HG03095 (cell line): ENCODE measurements around the gene ANKS1B.
"Not testable (repeated sequence)": the region's sequence is repeated elsewhere in the genome, so short reads cannot be mapped to it uniquely, and the experiment has no call there.

Experiments used
- ATAC-seq: cut with Tn5 transposase; IDR thresholded peaks from one replicate; pipeline ENCODE4 v1.9.1; 2021; ENCODE audit warnings: moderate library complexity; ENCODE audit not compliant: unreplicated experiment

The ANKS1B gene

DNA sequence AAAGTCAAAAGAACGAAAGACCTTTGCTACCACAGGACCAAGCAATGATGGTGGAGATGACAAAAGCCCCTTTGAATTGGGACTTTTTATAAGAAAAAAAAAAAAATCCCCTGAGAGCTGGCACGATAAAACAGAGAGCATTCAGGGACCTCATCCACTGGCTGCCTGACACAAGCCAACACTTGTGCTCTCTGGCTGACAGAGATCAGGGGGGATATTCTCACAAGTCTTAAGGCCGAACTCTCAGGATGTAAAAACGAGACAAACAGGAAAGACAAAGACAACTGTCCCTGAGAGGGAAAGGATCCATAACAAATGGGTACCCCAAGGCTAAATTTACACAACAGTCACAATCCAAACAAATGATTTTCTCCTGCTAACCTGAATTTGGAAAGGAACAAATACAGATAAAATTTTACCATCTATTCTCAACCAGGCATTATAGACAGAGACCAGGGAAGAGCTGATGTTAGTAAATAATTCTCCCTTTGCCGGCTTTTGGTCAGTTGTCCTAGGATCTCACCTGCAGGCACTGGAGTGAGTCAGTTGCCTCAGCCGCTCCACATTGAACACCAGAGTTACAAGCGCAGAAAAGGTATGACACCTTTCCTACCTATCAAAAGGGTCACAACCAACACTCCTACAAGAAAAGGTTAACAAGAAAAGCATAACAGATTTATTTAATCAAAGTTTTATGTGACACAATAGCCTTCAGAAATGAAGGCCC is 375.1 kb downstream of the ANKS1B start:
- ATAC-seq = no peak

DNA sequence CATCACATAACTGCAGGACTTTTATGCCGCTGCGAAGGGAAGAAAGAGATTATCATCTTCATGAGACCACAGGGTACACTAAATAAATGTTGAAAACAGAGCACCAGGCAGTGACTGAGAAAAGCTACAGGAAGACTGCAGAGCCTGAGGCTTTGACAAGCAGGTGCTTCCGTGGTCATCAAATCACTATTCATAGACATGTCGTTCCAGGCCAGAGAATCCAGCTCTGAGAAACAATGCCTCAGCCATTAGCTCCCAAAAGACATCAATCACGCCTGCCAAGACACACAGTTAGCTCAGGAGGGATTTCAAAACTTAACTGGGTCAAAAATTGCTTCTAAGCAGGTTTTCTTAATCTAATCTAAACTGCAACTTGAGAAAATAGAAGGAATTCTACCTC is 384.3 kb downstream of the ANKS1B start:
- ATAC-seq = peak; percentile 83

DNA sequence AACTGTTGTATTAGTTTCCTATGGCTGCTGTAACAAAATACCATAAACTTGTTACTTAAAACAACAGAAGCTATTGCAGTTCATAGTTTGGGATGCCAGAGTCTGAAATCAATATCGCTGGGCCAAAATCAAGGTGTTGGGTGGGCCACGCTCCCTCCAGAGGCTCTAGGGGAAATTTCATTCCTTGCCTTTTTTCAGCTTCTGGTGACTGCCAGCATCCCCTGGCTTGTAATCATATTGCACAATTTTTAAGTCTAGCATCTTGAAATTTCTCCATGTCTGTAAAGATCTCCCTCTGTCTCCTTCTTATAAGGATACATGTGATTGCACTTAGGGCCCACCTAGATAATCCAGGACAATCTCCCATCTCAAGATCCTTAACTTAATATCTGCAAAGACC is 386.0 kb downstream of the ANKS1B start:
- ATAC-seq = no peak

DNA sequence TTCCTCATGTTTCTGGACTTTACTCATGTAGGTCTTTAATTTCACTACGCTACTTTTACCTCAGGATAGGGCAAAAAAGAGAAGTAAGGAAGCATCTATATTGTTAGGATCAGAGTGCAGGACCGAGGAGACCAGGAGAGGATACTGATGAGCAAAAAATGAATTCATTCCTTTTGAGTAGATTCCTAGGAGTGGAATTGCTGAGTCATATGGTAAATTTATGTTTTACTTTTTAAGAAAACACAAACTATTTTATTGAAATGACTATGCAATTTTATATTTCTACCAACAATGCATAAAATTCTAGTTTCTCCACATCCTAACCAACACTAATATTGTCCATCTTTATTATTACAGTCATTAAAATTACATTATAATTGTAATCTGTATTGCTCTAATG is 388.0 kb downstream of the ANKS1B start:
- ATAC-seq = no peak

DNA sequence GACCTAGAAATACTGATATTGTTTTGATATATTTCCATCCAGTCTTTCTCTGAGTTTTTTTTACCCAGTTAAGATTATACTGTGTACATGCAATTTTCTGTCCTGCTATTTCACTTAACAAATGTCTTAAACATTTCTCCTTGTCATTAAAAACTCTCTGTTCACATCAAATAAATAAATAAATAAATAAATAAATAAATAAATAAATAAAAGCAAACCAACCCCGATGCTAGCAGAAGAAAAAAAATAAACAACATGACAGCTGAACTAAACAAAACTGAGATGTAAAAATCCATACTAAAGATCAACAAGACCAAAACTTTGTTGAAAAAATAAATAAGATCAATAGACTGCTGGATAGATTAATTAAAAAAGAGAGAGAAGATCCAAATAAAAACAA is 407.6 kb downstream of the ANKS1B start:
- not testable (repeated sequence) for ATAC-seq

DNA sequence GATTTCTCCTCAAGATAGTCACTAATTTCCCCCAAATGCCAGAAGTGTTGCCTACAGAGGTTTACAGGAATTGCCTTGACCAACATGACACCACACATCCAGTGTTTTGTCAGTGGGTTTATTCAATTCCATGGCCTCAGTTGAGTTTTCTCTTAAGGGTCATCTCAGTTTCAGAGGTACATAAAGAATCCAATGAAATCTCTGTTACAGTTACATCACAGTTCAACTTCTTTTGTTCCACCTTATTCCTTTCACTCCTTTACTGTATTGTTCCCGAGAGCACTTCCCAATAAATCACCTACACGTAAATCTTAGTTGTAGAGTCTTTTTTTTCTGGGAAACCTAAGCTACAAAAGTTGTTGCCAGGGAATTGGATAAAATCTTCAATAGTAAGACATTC is 410.8 kb downstream of the ANKS1B start:
- no peak for ATAC-seq

DNA sequence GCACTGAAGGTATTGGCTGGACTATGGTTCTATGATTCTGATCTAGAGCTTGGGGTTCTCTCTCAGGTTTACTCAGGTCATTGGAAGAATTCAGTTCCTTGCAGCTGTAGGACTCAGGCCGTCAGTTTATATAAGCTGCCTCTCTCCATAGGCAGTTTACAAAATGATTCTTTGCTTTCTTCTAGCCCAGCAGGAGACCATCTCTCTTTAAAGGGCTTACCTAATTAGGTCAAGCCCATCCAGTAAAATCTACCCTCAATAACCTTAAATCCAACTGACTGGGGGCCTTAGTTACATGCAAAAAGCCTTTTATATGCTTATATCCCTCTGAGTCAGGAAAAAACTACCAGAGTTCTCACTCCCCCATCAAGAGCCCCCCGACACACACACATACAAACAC is 417.7 kb downstream of the ANKS1B start:
- ATAC-seq = no peak

DNA sequence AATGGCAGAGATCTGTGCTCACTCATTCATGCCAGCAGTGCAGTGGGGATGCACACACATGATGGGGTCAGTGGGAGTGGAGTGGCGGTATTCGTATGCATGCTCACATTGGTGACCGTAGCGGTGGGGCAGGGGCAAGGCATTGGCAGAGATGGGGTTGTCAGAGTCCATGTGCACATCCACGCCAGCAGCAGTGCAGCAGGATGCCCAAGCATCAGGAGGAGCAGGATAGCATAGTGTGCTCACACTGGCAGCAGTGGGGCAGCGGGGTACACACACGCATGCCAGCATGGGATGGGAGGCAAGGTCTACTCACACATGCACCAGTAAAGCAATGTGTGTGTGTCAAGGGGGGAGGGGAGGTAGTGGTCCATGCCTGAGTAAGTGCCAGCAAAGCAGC is 426.6 kb downstream of the ANKS1B start:
- no peak for ATAC-seq

DNA sequence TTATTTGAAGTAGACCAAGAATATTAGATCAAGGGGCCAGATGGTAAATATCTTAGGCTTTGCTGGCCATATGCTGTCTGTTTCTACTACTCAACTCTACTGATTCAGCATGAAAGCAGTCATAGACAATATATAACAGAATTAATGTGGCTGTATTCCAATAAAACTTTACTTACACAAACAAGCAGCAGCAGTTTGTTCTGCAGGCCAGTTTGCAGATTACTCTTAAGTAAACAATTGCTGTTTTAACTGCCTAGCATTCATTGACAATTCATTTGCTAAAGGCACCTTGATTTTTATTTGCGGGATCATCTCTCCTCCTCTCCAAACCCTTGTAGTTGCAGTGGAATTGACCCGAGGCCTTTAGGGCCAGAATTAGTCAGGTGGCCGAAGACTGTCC is 431.3 kb downstream of the ANKS1B start:
- ATAC-seq = no peak

DNA sequence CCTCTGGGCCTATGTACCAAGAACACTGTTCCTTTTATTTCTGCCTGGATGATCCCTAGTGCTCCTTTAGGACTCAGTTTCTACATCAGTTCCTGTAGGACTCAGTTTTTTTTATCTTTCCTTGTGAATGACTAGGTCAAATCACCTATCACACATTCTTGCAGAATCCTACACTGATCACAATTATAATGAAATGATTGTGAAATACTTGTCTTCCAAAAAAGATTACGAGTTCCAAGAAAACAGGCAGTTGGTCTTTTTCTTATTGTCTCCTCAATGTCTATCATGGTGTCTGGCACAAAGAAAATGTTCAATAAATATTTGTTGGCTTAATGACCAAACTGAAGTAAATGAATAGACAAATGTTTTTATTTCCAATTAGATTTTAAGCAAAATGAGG is 432.7 kb downstream of the ANKS1B start:
- no peak for ATAC-seq

DNA sequence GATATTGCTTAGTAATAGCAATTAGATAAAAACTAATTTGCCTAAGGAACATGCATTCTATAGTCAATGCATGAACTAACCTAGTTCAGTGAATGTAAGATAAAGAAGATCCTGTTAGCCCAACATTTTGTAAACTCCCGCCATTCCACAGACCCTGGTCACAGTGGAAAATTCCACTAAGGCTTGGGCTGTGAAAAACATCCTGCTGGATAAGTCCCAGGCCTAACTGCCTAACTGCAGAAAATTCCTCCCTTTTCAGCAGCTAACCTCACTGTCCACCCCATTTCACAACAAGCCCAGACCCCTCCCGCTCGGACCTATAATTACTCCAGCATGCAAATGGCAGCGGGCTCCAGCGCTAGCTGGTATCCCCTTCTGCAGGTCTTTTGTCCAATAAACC is 435.1 kb downstream of the ANKS1B start:
- ATAC-seq = no peak

DNA sequence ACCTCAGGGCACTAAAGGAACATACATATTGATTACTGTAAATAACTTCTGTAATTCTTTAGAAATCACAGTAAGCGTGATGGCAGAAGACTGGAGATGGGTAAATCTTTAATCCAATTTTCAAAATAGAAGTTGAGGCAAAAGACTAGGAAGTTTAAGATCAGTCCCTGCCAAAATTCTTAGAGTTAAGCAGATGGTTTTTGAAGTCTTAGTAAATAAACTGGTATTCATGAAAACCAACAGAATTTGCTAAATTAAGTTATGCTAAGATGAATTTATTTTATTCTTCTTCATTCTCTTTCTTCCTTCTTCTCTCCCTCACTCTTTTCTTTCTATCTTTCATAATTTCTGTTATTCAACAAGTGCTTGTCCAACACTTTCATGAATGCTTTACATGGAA is 435.5 kb downstream of the ANKS1B start:
- ATAC-seq = no peak

DNA sequence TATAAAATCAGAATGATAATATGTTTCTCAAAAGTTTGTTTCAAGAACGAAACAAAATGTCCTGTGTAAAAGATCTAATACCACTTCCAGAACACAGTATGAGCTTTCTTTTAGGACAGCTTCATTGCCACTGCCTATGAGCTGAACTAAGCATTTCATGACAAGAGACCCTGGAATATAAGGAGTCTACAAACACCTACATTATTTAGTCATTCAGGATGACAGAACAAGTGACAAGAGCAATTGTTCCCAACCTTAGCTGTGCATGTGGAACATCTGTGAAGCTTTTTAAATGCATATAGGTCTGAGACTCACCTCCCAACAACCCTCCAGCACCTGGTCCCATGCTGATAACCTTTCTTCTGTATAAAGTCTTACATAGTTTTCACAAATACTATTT is 440.3 kb downstream of the ANKS1B start:
- ATAC-seq = no peak

DNA sequence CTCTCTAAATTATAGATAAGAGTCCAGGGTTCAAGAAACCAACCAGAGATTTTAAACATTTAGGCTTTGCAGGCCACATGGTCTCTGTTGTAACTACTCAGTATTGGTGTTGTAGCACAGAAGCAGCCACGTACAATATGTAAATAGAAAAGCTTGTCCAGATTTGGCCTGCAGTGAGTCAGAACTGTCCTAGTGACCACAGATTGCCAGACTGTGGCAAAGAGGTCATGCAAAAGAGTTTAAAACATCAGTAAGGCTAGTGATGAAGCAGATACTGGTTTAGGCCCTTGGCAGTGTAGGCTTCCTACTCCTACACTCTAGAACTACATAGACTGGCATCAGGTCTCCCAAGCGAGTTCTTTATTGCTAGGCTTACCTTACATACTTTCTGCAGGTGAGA is 454.8 kb downstream of the ANKS1B start:
- ATAC-seq = peak; percentile 97

DNA sequence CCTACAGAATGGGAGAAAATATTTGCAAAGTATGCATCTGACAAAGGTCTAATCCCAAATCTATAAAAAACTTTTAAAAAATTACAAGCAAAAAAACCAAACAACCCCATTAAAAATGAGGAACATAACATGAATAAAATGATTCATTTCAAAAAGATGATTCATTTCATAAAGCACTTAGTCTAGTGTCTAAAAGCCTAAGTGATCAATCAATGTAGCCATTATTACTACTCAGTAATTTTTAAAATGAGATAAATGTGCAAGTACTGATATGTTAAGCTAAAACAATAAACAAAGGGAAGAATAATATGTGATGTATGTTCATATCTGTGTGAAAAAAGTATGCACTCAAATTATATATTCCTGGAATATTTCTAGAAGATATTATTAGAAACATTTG is 456.3 kb downstream of the ANKS1B start:
- no peak for ATAC-seq

DNA sequence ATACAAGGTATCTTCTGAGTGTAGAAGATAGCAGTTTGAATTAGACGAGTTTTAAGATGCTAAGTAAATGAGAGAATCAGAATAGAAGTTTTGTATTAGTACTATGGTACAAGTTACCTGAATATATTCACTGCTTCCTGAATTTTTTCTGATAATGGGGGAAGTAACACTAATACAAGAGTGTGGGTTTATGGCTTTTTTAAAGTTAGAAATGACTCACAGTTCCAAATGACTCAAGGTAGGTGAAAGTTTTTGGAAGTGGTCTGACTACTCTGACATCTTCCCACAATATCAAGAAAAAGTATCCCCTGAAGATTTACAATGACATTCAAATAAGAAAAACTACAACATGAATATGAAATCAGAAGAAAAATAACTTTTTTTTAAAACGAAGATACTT is 460.9 kb downstream of the ANKS1B start:
- ATAC-seq = no peak

DNA sequence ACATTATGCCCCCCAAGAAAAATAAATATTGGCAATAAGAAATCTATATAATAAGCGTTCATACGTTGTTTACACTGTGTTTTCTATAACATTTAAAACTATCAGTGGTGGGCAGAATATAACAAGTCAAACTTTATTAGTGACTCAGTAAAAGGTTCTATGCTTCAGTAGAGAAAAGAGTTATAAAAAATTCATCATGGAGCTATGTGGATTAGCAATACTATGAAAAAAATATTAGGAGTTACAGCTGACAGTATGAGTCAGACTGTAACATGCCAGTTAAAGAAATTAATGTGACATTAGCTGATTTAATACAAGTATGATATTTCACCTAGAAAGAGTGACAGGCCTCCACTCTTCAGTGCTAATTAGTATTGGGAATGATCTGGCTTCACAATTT is 462.3 kb downstream of the ANKS1B start:
- no peak for ATAC-seq

DNA sequence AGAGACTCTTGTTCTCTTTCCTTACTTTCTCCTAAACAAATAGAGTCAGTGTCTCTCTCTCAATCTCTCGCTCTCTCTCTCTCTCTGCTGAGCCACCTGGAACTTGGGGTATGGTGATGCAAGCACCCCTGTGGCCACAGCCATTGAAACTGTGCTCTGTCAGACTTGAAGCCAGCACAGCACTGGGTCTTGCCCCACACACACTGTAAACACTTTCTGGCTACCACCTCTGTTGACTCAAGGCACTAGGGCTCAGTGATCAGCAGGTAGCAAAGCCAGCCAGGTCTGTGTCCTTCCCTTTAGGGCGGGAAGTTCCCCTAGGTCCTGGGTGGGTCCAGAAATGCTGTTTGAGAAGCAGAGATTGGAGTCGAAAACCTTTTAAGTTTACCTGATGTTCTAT is 463.1 kb downstream of the ANKS1B start:
- ATAC-seq = no peak

DNA sequence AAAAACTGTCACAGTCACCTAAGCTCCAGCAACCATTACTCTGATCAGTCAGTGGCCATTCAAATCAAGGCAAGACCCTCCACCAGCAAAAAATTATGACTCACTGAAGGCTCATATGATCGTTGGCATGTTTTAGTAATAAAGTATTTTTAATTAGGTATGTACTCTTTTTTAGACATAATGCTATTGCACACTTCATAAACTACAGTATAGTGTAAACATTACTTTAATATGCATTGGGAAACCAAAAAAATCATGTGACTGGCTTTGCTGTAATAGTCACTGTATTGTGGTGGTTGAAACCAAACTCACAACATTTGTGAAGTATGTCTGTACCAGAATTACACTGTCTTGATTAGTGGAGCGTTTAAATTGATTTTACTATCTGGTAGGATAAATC is 471.7 kb downstream of the ANKS1B start:
- no peak for ATAC-seq

DNA sequence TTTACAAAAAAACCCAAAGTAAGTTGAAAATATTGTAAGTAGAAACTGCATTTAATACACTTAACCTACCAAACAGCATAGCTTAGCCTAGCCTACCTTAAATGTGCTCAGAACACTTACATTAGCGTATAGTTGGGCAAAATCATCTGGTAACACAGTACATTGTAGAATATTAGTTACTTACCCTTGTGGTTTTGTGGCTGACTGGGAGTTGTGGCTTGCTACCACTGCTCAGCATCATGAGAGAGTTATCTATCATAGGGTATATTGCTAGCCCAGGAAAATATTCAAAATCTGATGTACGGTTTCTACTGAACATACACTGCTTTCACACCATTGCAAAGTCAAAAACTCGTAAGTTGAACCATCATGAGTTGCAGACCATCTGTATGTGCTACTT is 478.9 kb downstream of the ANKS1B start:
- no peak for ATAC-seq

DNA sequence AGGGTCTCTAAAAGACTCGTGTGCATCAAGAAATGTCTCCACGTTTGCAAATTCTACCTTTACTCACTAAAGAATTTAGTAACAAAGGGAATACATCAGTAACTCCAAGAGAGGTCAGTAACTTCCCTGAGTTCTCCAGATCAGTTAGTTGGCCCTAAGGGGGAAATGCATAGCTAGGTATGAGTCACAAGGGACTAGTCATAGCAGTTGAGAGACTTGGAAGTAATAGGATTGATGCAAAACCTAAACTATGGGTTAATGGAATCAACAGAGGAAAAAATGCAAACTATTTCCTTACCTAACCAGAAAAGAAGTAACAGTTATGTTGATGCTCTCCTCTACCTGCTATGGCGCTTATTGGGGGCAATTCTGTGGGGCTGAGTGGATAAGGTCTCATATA is 486.0 kb downstream of the ANKS1B start:
- no peak for ATAC-seq

DNA sequence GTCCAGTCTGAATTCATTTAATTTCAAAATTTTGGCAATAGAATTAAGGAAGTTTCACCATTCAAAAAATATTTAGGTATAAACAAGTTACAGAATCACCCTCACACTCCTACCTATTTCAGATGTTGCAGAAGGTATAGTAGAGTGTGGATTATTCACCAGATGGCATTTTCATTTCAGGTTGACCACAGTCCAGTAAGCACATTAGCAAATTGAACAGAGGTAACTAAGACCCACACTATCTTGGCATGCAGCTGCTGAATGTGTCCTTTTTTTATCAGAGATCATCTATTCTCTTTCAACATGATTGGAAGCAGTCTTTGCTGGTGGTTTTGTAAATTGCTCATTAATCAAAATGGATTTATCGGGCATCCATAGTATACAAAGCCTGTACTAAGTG is 488.9 kb downstream of the ANKS1B start:
- ATAC-seq = no peak

DNA sequence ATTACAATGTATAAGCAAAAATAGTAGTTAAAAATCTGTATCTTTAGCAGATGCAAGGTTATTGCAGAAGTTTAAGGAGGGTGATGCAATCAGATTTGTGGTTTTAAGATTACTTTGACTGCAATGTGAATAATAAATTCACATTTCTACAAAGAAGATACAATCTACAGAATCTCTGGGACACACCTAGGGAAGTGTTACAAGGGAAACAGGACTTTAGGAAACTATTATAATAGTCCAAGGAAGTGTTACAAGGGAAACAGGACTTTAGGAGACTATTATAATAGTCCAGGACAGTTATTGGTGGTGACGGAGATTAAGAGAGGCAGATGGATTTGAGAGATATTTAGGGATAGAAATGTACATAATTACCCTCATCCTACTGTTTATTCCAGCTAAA is 491.5 kb downstream of the ANKS1B start:
- no peak for ATAC-seq
